Activated B cell treated with CpG ODN at 0.5 μM for 24 hours (primary cell): Measurements from ENCODE around the gene FAM193B. TPM values are rescaled to one million over a fixed set of nuclear protein-coding genes. Genes with fewer than 3 reads are reported as not detected.

Source experiments
- ATAC-seq: fragments of 200-7000 bp; cut with Tn5 transposase; one replicate; pipeline ENCODE4 v1.10.0; 2021; ENCODE audit warnings: low read depth, mild to moderate bottlenecking, moderate library complexity
- CTCF ChIA-PET: fragments of 350-600 bp; sonication (Branson Sonifier 250); formaldehyde crosslinking; loops from one replicate; lab custom pipeline; 2021; ENCODE audit warnings: antibody characterized with exemption; lab: Charles Lee
- POLR2A ChIA-PET: fragments of 350-600 bp; sonication (Branson Sonifier 250); formaldehyde crosslinking; loops from one replicate; lab custom pipeline; 2021; ENCODE audit warnings: antibody characterized with exemption; lab: Charles Lee
- DNase-seq: peaks from one replicate; pipeline ENCODE4 v3.0.0; 2022
- H3K27ac Mint-ChIP-seq: one replicate; pipeline ENCODE4 v1.8.0; 2020; ENCODE audit warnings: mixed read lengths
- H3K27me3 Mint-ChIP-seq: one replicate; pipeline ENCODE4 v1.8.0; 2021; ENCODE audit warnings: mixed read lengths
- H3K36me3 Mint-ChIP-seq: one replicate; pipeline ENCODE4 v1.8.0; 2021; ENCODE audit warnings: low read depth, mixed read lengths
- H3K4me1 Mint-ChIP-seq: one replicate; pipeline ENCODE4 v1.8.0; 2021; ENCODE audit warnings: mixed read lengths
- H3K4me3 Mint-ChIP-seq: one replicate; pipeline ENCODE4 v1.8.0; 2020; ENCODE audit warnings: mild to moderate bottlenecking, mixed read lengths
- H3K9me3 Mint-ChIP-seq: one replicate; pipeline ENCODE4 v1.8.0; 2020; ENCODE audit warnings: mixed read lengths
- CTCF ChIP-seq: fragments of 200-600 bp; IDR thresholded peaks from one replicate; pipeline ENCODE4 v1.8.0; 2022; ENCODE audit warnings: antibody characterized with exemption, mild to moderate bottlenecking
- intact Hi-C: fragments of 100-400 bp; cut with micrococcal nuclease; formaldehyde crosslinking; loops from one replicate; pipeline ENCODE4 v1.15.1; 2024
- total RNA-seq: library from RNA; stranded (reverse); gene quantifications from 2 replicates; pipeline ENCODE4 v1.2.3, GENCODE V29; 2022

Gene FAM193B
- total RNA-seq, 1 donor from 2014 or later, result 121 TPM

- POLR2A ChIA-PET, result no interaction called here
- CTCF ChIA-PET, result no interaction called here
- Mint-ChIP-seq H3K9me3 (no peaks in the 10 kb centered on the region), H3K27me3 (no peaks in the 10 kb centered on the region), H3K27ac (no peak overlapping the region), H3K4me1 (no peaks in the 10 kb centered on the region), H3K36me3 (peaks cover 47% of the 10 kb centered on the region), H3K4me3 (no peak overlapping the region)
- ATAC-seq (no peak), DNase-seq (no peak)
- intact Hi-C loops, result no loop called here
- no peak for TF ChIP-seq CTCF
Observed at GRCh38 chr5:177529247-177530203, 24.8 kb downstream of the FAM193B start.

GRCh38 chr5:177528631-177529030, 25.7 kb downstream of the FAM193B start:
- ATAC-seq (no peak), DNase-seq (no peak)
- intact Hi-C loops, result no loop called here
- Mint-ChIP-seq H3K27me3 (no peaks in the 10 kb centered on the region), H3K4me1 (no peaks in the 10 kb centered on the region), H3K27ac (no peak overlapping the region), H3K36me3 (peaks cover 44% of the 10 kb centered on the region), H3K9me3 (no peaks in the 10 kb centered on the region), H3K4me3 (no peak overlapping the region)
- ChIA-PET POLR2A (no interaction called here), CTCF (no interaction called here)
- no peak for TF ChIP-seq CTCF

- ChIA-PET CTCF (no interaction called here), POLR2A (no interaction called here)
- intact Hi-C loops, result no loop called here
- no peaks in the 10 kb centered on the region for H3K27me3 Mint-ChIP-seq
- ATAC-seq (no peak), DNase-seq (no peak)
- no peaks in the 10 kb centered on the region for H3K9me3 Mint-ChIP-seq
- peaks cover 40% of the 10 kb centered on the region for H3K36me3 Mint-ChIP-seq
- no peaks in the 10 kb centered on the region for H3K4me1 Mint-ChIP-seq
- no peak for TF ChIP-seq CTCF
- H3K27ac Mint-ChIP-seq, result no peak overlapping the region
- H3K4me3 Mint-ChIP-seq, result no peak overlapping the region
Observed at GRCh38 chr5:177527595-177527994, 26.8 kb downstream of the FAM193B start.

GRCh38 chr5:177526791-177527190, 27.6 kb downstream of the FAM193B start:
- H3K9me3 Mint-ChIP-seq, result no peaks in the 10 kb centered on the region
- DNase-seq (no peak), ATAC-seq (no peak)
- no peaks in the 10 kb centered on the region for H3K4me1 Mint-ChIP-seq
- H3K36me3 Mint-ChIP-seq, result peaks cover 32% of the 10 kb centered on the region
- no peak for TF ChIP-seq CTCF
- CTCF ChIA-PET, result no interaction called here
- POLR2A ChIA-PET, result no interaction called here
- no peaks in the 10 kb centered on the region for H3K27me3 Mint-ChIP-seq
- no peak overlapping the region for H3K4me3 Mint-ChIP-seq
- intact Hi-C loops, result no loop called here
- H3K27ac Mint-ChIP-seq, result no peak overlapping the region

GRCh38 chr5:177526191-177526590, 28.2 kb downstream of the FAM193B start:
- no peak for DNase-seq
- Mint-ChIP-seq H3K9me3 (no peaks in the 10 kb centered on the region), H3K27me3 (no peaks in the 10 kb centered on the region), H3K4me3 (no peak overlapping the region), H3K36me3 (peaks cover 33% of the 10 kb centered on the region), H3K27ac (no peak overlapping the region), H3K4me1 (no peaks in the 10 kb centered on the region)
- ChIA-PET POLR2A (no interaction called here), CTCF (no interaction called here)
- no peak for TF ChIP-seq CTCF
- no peak for ATAC-seq
- intact Hi-C loops, result no loop called here
